DLD1 (cell line): ENCODE data around the gene UBE2I.

Experiments
- in situ Hi-C: cut with HindIII; loops from 2 replicates; pipeline ENCODE4 v1.10.0; 2017; ENCODE audit warnings: low sequenced_read_pairs

The UBE2I gene

DNA sequence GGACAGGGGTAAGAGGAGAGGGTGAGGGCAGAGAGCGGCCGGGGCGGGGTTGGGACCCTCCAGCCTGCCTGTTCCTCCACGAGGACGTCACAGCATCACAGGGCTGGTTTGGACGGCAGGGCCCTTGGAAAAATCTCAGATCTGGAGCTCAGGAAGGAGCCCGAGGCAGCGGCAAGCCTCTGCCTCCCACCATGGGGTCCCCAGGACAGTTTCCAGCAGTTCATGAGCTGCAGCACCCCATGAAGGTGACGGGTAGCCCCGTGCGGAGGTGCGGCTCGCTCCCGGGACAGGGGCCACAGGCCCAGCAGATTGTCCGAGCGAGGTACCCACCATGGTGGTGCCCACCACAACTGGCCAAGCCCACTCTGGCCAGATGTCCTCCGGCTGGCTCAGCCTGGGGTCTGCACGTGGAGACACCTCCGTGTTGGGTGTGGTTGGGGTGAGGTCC is 32.3 kb upstream of the UBE2I start:
- in situ Hi-C loops = no loop called here

DNA sequence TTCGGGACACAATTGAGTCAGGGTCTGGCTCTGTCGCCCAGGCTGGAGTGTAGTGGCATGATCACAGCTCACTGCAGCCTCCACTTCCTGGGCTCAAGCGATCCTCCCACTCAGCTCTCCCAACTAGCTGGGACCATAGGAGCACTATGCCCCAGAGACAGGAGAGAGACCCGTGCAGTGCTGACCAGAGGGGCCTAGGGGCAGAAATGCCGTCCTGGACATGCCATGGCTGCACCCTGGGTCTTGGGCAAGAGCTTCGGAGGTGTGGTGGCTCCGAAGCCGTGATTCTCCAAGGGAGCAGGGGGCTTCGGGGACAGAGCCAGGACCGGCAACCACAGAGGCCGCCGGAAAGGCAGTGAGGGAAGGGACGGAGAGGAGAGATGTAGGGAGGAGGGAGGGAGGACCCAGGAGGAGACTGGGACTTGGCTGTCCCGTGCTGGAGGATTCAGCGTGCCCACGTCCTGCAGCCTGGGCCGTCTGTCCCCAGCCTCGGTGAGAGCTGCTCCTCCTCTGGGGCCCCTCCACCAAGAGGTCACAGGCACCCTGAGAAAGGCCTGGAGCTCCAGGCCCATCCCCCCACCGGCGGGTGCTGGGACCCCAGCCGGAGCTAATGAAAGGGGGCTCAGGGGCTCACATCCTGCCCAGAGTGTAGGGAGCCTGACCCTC is 31.7 kb upstream of the UBE2I start:
- in situ Hi-C loops = no loop called here

DNA sequence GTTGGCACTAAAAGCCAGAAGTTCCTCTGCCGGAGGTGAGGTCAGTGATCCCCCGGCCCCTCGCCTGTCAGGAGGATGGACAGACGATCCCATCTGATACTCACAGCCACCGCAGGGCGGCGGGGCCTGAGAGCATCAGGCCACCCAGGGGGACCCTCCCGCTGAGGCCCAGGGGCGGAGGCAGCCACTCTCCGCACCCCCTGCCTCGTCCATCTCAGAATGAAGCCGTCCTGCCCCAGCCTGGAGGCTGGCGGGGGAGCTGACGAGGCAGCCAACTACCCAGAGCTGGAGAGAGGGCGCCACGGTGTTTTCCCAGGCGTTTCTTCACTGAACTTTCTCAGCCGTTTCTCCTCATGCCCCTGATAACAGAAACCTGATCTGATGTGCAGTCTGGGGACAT is 31.0 kb upstream of the UBE2I start:
- in situ Hi-C loops = no loop called here

DNA sequence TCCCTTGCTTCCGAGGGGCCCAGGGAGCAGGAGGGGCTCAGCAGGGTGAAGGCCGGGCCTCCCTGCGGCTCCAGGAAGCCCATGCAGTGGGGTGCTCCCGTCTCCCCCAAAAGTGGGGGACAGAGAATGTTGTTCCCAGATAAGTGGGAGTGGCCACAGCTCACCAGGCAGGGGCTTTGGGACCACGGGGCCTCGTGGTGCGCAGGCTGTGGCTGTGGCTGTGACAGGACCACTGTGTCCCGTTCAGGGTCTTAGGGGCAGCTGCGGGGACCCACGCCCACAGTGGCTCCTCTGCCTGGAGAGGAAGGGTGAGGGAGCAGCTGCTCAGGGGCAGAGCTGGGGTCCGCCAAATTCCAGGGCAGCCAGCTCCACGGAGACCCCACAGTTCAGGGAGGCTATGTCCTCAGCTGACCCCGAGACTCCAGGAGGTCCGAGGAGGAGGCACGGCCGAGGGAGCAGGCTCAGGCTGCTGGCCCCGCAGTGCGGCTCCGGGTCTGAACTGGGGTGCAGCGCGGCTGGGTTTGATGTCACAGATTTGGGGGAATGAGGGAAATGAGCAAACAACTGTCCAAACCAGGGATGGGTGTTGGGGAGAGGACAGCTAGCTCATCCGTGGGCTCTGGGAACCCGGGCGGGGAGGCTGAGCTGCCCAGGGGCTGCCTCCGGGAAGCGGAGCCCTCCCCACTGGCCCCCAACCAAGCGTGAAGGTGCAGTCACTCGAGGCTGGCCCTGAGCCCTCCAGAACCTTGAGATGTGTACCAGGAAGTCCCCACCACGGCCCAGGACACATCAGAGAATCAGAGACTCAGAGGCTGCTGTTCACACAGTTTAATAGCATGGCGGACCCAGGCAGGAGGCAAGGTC is 30.1 kb upstream of the UBE2I start:
- in situ Hi-C loops = no loop called here

DNA sequence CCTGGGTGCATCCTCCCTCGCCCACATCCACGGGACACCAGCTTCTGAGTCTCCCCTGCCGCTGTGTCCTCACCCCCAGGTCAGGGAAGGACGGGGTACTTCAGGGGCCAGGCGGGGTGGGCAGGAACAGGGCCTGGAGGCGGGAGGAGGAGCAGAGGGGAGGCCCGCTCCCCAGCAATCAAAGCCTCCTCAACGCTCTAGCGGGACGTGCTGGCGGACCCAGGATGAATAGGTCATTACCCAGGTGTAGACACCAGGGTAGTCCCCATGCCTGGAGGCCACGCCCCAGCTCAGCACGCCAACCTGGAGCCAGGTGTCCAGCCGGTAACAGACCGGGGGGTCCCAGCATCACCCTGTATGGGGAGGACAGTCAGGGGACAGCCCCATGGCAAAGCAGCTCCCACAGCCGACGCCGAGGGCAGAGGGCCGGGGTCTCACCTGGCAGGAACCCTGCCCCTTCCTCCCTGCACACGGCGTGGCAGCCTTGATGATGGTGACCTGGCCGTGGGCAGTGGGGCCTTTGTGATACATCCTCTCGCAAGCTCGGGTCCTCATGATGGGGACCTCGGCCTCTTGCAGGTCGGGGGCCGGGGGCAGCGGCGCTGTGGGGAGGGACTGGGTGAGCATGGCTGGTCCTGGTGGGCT is 29.4 kb upstream of the UBE2I start:
- in situ Hi-C loops = no loop called here

DNA sequence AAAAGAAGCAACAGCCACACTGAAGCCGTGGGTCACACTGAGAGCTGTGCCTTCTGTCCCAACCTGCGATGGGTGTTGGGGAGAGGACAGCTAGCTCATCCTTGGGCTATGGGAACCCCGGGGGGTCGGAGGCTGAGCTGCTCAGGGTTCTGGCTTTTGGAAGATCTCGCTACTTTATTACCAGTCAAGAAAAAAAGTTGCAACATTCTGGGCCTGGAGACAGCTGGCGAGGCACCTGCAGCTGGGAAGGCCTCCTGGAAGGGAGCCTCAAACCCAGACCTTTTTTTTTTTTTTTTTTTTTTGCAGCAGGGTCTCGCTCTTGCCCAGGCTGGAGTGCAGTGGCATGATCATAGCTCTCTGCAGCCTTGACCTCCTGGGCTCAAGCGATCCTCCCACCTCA is 28.7 kb upstream of the UBE2I start:
- in situ Hi-C loops = no loop called here

DNA sequence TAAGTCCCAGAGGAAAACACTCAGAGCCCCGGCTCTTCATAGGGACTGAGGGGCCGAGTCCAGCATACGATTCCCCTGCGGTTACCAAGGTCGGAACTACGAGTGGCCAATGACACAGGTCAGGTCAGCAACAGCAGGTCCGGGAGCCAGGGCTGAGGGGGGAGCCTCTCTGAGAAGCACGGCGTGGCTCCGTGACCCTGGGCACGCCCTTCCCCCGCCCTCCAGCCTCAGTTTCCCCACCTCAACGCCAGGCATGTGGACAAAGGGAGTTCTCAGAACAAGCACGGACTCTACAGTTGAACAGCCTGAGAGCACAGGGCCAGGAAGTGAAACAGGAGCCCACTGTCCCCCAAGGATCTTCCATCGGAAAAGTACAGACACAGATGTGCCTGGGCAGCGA is 27.9 kb upstream of the UBE2I start:
- in situ Hi-C loops = no loop called here

DNA sequence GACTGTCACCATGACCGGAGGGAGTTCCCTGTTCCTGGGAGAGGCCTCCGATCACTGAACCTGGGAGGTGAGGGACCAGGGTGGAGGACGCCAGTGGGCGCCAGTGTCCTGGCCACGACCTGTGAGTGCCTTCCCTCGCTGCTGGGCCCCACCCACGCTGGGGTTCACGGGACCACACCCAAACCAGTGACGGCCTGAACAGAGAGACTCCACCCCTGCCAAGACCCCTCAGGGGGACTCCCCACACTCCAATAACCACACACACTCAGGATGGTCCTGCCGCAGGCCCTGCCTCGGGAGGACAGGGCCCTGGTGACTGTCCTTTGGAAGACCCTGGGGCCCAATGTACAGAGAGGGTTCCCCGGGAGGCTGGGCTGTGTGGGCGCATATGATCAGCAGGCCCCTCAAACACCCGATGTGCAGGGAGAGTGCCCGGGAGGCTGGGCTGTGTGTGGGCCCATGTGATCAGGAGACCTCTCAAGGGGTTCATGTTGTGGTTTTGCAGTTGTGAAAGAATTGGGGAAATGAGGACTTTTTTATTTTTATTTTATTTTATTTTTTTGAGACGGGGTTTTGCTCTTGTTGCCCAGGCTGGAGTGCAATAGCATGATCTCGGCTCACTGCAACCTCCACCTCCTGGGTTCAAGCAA is 27.0 kb upstream of the UBE2I start:
- in situ Hi-C loops = no loop called here

DNA sequence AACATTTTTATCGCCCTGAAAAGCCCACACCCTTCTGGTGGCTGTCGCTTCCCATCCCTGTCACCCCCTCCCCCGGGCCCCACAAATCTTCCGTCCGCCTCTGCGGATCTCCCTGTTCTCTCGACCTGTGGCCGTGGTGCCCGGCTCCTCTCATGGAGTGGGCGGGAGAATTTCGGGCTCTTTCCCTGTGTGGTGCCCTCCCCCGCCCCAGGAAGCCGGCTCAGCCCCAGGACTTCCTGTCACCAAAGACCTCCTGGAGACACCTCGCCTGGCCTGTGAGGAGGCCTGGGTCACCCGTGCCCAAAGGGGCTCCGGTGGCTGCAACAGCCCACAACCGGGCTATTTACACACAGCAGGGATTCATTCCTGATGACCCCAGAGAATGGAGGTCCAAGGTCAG is 26.1 kb upstream of the UBE2I start:
- in situ Hi-C loops = no loop called here

DNA sequence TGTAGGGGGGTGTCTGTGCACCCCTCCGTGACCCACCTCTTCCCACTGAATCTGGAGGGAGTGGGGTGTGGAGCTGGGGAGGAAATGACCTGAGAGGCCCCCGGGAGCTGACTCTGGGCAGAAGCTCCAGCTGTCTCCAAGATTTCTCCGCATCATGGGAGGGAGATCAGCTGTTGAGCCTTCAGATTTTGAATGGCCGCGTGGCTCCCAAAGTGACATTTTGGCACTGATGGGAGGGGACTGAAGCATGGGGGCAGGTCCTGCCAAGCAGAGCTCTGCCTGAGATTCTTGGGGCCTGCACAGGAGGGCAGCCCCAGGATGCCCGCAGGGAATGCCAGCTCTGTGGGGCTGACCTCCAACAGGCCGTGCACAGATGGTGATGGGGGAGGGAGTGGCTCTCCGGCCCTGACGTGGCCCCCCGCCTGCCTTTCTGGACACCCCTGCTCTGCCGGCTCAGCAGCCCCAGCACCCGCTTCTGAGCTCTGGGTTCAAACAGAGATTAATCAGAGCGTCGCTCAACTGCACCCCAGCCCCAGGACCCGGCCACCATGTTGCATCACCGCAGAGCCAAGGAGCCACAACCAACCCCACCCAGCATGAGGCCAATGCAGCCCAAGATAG is 25.3 kb upstream of the UBE2I start:
- in situ Hi-C loops = no loop called here

DNA sequence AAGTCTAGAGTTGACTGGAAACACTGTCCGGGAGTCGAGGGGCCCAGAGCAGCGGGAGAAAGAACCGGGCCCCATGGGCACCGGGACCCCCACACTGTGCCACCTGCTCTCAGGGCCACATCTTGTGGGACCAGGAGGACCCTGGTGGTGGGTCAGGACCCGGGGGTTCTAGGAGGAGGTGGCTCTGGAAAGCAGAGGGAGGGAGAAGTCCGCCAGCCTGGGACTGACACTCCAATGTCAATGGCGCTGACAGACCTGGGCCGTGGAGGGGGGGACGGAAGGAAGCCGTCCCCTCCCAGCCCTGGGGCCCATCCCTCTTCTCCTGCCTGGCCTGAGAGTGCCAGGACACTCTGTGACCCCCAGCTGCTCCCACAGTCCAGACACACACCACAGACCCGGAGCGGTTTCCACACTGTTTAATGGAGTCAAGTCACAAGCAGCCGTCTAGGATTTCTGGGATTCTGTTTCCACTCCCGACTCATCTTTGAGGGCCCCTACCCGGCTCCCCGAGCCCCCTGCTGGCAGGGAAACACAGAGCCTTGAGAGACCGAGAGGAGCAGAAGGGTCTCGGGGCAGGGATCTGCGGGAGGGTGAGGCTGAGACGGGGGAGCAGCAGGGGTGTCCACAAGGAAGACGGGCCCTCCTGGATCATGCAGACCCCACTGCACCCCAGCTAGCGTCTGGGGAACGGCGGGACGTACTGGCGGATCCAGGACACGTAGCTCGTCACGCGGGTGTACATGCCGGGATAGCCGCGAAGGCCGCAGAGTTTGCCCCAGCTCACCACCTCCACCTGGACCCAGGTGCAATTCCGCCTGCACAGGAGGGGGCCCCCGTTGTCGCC is 23.5 kb upstream of the UBE2I start:
- in situ Hi-C loops = no loop called here

DNA sequence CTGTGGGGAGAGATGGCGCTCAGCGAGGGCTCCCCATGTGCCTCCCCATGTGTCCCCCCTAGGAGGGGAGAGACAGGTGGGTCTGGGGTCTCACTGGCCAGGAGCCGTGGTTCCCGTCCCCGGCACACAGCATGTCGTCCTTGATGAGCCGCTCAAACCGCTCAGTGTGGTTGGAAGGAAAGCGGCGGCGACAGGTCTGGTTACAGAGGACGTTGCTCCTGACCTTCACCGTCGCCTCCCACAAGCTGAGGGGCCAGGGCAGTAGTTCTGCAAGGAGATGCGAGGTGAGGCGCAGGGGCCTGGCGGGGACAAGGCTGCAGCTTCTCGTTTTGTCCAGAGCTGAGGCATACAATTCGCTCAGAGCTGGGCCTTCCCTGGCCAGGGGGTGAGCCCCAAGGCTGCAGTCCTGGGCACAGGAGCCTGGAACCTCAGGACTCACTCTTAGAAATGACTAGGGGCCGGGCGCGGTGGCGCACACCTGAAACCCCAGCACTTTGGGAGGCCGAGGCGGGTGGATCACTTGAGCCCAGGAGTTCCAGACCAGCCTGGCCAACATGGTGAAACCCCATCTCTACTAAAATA is 22.8 kb upstream of the UBE2I start:
- in situ Hi-C loops = no loop called here

DNA sequence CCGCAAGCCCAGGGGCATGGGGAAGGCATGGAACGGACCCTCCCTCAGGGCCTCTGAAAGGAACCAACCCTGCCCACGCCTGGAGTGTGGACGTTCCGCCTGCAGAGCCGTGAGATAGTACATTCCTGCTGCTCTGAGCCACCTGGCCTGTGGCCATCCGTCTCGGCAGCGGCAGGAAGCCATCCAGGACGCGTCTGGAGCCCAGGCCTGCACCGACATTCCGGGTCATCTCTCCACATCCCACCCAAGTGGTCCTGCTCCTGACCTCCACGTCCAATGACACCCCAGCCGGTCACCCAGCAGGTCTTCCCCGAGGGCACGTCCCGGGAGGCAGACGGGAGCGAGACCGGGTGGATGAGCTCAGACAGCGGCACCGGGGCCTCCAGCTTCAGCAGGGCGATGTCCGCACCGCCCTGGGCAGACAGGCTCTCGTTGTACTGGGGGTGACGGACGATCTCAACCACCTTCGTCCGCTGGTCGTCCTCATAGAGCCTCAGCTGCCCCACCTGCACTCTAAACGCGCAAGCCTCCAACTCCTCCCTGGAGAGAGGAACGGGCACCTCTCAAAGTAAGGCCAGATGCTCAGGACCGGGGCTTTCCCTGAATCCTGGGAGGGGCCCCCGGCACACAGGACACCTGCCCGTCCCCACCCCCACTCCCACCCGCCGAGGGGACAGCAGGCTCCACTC is 21.3 kb upstream of the UBE2I start:
- in situ Hi-C loops = no loop called here

DNA sequence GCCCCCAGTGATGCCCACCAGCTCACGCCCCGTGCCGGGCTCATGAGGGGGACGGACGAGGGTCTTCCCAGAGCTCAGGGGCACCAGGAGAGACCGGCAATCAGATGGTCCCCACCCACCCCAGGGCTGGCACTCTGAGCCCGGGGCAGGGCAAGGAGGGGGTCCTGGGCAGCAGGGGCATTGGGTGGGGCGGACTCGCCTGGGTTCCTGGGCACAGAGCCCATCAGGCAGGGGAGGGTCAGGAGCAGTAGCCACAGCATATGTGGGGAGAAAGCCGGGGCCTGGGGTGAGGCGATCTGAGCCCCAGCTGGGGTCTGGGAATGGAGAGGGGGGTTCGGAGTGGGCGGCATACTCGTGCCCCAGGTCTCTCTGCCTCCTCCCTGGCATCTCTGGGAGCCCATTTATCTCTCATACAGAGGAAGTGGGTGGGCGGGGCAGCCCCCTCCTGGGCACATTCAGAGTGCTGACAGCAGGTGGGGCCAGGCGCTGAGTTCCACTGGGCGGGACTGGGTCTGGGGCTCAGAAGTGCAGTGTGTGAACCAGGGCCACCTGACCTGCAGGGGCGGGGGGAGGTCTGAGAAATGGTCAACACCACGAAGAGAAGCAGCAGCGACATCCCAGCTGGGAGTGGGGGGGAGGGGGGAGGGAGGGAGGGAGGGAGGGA is 20.5 kb upstream of the UBE2I start:
- in situ Hi-C loops = no loop called here

DNA sequence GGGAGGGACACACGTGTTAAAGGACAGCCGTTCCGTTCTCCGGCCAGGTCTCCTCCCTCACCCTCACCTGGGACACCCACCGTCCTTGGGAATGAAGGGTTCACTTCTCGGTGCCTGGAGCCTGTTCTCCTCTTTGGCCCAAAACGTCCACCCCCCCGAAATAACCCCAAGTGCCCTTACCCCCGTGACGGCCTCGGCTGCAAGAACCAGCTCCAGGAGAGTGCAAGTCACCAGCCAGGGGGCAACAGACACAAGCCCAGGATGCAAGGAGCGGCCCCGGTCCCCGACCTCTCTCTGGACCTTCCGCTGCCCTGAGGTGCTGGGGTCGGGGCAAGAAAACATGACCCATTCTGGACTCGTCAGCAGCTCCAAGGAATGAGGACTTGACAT is 20.0 kb upstream of the UBE2I start:
- in situ Hi-C loops = no loop called here

DNA sequence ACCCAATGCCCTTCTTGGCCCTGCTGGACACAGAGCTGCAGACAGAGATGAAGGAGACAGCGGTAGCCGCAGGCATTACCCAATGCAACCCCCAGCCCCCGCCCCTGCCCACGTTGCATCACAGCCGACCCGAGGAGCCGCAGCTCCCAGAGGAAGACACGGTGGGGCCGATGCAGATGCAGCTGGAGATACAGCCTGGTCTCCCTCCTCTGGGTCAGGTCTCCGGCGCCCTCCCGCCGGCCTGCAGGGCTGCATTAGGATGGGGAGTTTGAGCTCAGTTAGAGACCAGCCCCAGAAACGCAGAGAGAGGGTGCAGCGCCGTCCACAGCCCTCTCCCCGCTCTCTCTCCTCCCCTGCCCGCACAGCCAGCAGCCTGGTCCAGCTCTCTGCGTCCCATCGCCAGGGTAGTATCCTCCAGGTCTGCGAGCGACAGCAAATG is 19.4 kb upstream of the UBE2I start:
- in situ Hi-C loops = no loop called here

DNA sequence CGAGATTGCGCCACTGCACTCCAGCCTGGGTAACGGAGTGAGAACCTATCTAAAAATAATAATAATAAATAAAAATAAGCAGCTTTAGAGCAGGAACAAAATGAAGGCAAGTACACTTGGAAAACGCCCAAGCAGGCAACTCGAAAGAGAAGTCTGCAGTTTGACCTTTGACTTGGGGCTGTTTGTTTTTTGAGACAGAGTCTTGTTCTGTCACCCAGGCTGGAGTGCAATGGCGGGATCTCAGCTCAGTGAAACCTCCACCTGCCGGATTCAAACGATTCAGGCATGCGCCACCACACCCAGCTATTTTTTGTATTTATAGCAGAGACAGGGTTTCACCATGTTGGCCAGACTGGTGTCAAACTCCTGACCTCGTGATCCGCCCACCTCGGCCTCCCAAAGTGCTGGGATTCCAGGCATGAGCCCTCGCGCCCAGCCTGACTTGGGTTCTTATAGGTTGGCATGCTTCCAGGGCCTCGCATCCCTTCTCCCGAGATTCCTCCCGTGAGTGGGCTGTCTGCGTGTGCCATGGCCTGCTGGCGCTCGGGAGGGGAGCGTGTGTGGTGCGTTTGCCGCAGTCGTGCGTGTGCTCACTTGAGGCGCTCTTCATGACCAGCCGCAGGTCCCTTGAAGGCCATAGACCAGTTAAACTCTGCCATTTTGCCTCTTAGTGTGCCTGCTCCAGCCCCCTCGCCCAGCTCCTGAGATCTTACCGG is 18.4 kb upstream of the UBE2I start:
- in situ Hi-C loops = no loop called here

DNA sequence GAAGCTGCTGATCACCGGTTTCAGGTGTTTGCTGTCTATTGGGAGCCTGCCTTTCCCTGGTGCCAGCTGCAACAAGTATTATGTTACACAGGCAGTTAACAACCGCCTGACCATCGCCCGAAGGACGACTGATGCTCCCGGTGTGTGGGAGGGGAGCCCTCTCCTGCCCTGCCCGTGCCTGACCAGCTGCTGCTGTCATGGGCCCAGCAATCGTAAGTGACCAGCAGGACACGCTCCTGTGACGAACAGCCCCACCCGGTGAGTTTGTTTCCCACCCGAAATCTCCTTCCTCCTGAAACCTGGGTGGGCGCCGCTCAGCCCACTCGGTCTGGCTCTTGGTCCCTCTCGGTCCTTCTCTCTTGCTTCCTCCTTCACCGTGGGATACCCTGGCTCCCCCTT is 17.9 kb upstream of the UBE2I start:
- in situ Hi-C loops = no loop called here
